ENCODE data around the gene LGMN. TPM values are rescaled to one million over a fixed set of nuclear protein-coding genes. Genes with fewer than 3 reads are reported as not detected.

The LGMN gene
- total and polyA plus RNA-seq, 2 donors (not counting 1 experiment from before 2014, with no cell fraction given), result 17.6 to 21.1 TPM

DNA sequence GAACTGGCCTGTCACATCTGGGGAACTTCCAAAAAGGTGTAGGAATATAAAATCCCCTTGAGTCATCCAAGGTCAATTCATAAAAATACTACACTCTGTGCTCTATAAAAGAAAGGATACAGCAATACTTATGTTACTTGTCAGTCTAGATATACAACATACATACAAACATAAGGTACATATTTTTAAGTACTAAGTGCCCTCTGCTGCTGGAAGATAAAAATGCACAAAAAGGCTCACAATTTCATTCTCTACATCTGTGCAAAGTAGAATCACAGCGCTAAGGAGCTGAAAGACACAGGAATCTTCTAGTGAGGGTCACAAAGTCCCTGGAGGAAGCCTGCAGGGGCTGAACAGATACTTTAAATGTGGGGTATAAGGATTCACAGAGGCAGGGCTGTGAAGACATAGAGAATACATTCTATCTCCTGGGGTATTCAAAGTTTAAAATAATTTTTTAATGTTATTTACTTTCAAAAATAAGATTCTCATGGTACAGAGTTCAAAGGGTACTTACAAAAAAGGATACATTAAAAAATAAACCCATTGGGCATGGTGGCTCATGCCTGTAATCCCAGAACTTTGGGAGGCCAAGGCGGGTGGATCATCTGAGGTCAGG is 35.5 kb upstream of the LGMN start:
- H3K27ac Mint-ChIP-seq, result no peak overlapping the region
- no CpG with 5 or more reads among the region's 2 CpGs for WGBS (ENCODE audit: insufficient coverage)

DNA sequence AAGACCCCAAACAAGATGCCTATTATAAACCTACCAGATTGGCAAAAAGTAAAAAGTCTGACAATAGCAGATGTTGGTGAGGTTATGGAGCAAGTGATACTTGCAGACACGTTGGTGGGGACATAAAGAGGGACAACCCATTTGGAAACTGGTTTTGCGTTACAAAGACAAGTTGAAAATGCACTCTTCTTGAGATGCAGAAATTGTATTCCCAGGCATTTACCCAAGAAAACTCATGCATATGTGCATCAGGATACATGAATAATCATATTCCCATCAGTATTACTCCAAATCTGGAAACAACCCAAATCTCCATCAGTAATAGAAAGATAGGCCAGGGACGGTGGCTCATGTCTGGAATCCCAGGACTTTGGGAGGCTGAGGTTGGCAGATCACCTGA is 32.9 kb upstream of the LGMN start:
- Histone ChIP-seq H3K4me1 (ENCODE audit: control insufficient read depth in 2 of 2, insufficient read depth in 2 of 2, low read length in 2 of 2) (peaks cover 7 to 14% of the 10 kb centered on the region in 2 donors), H2AFZ (ENCODE audit: insufficient read depth, low read depth, low read length, poor library complexity, severe bottlenecking) (no peak overlapping the region), H3K9ac (ENCODE audit: low read length) (no peak overlapping the region), H3K36me3 (replicated peaks in 1 of 2; ENCODE audit: control extremely low read depth in 1 of 2, control insufficient read depth in 1 of 2, extremely low read depth in 1 of 2, insufficient read depth in 2 of 2, low read length in 1 of 2) (no peaks in the 10 kb centered on the region), H4K20me1 (ENCODE audit: control insufficient read depth, insufficient read depth, low read length, poor library complexity, severe bottlenecking) (no peaks in the 10 kb centered on the region), H3K4me3 (ENCODE audit: control extremely low read depth in 1 of 5, extremely low read depth in 1 of 5, insufficient read depth in 1 of 5, low read depth in 2 of 5, low read length in 4 of 5) (no peak overlapping the region), H3K9me3 (ENCODE audit: control extremely low read depth in 1 of 3, control insufficient read depth in 2 of 3, insufficient read depth in 1 of 3, low read length in 2 of 3) (no peaks in the 10 kb centered on the region), H3K79me2 (ENCODE audit: control insufficient read depth, insufficient read depth, low read length) (no peaks in the 10 kb centered on the region), H3K27me3 (replicated peaks in 1 of 4; ENCODE audit: control extremely low read depth in 1 of 4, control insufficient read depth in 3 of 4, insufficient read depth in 4 of 4, low read length in 3 of 4) (no peaks in the 10 kb centered on the region), H3K4me2 (replicated peaks; ENCODE audit: low read depth, low read length, poor library complexity, severe bottlenecking) (no peak overlapping the region), H3K27ac (ENCODE audit: low read length in 2 of 2) (no peak overlapping the region)
- TF ChIP-seq, protein P1, sequence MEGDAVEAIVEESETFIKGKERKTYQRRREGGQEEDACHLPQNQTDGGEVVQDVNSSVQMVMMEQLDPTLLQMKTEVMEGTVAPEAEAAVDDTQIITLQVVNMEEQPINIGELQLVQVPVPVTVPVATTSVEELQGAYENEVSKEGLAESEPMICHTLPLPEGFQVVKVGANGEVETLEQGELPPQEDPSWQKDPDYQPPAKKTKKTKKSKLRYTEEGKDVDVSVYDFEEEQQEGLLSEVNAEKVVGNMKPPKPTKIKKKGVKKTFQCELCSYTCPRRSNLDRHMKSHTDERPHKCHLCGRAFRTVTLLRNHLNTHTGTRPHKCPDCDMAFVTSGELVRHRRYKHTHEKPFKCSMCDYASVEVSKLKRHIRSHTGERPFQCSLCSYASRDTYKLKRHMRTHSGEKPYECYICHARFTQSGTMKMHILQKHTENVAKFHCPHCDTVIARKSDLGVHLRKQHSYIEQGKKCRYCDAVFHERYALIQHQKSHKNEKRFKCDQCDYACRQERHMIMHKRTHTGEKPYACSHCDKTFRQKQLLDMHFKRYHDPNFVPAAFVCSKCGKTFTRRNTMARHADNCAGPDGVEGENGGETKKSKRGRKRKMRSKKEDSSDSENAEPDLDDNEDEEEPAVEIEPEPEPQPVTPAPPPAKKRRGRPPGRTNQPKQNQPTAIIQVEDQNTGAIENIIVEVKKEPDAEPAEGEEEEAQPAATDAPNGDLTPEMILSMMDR (IDR thresholded peaks at IDR 0.05), result no peak
- TF ChIP-seq EZH2 (IDR thresholded peaks at IDR 0.05; ENCODE audit: borderline replicate concordance, insufficient read depth, low read depth, low read length, poor library complexity, severe bottlenecking), result no peak
- Mint-ChIP-seq H3K27ac (no peak overlapping the region), H3K27me3 (no peaks in the 10 kb centered on the region), H3K4me3 (no peak overlapping the region), H3K4me1 (peaks cover 33% of the 10 kb centered on the region), H3K9me3 (ENCODE audit: insufficient read depth) (no peaks in the 10 kb centered on the region)
- POLR2A ChIA-PET, result interaction anchor here (0.6 kb wide), 1 partner anchor 35 kb away, joined by 7 read pairs; no protein-coding TSS in a partner anchor
- 100% methylated on average over 2 of the region's 3 CpGs for WGBS (ENCODE audit: insufficient coverage)
- CTCF ChIA-PET, result interaction anchor here (1.0 to 15.2 kb wide), 9 partner anchors 9 to 99 kb away, joined by 3 to 337 read pairs (median 4); partner anchors contain the start of gene LGMN
- no peak for DNase-seq
- no peak for ATAC-seq (ENCODE audit: low read depth)
- intact Hi-C loops (cut with micrococcal nuclease), result loop anchor here (5.0 to 10.0 kb wide), 3 partner anchors 34 to 227 kb away; partner anchors contain the start of gene LGMN

More for the DNA sequence above, 35.5 kb upstream of the LGMN start:
- intact Hi-C loops (cut with micrococcal nuclease), result loop anchor here (1.0 to 10.0 kb wide), 5 partner anchors 37 to 229 kb away; partner anchors contain the start of gene LGMN
- Mint-ChIP-seq H3K27me3 (no peaks in the 10 kb centered on the region), H3K4me3 (no peak overlapping the region), H3K4me1 (peaks cover 15% of the 10 kb centered on the region), H3K9me3 (ENCODE audit: insufficient read depth) (no peaks in the 10 kb centered on the region)
- ChIA-PET CTCF (interaction anchor here (0.5 to 15.2 kb wide), 21 partner anchors 9 to 624 kb away, joined by 3 to 337 read pairs (median 6); partner anchors contain the start of genes GOLGA5 and LGMN), POLR2A (no interaction called here)
- TF ChIP-seq EZH2 (IDR thresholded peaks at IDR 0.05; ENCODE audit: borderline replicate concordance, insufficient read depth, low read depth, low read length, poor library complexity, severe bottlenecking), result no peak
- TF ChIP-seq, protein P1 (IDR thresholded peaks at IDR 0.05), result peak; percentile 83
- no peak overlapping the region for H2AFZ ChIP-seq (ENCODE audit: insufficient read depth, low read depth, low read length, poor library complexity, severe bottlenecking)
- no peaks in the 10 kb centered on the region for H3K36me3 ChIP-seq (replicated peaks in 1 of 2; ENCODE audit: control extremely low read depth in 1 of 2, control insufficient read depth in 1 of 2, extremely low read depth in 1 of 2, insufficient read depth in 2 of 2, low read length in 1 of 2)
- H3K4me2 ChIP-seq (replicated peaks; ENCODE audit: low read depth, low read length, poor library complexity, severe bottlenecking), result no peak overlapping the region
- peak; percentile 80 for DNase-seq
- H3K4me3 ChIP-seq (ENCODE audit: control extremely low read depth in 1 of 5, extremely low read depth in 1 of 5, insufficient read depth in 1 of 5, low read depth in 2 of 5, low read length in 4 of 5), result no peak overlapping the region
- no peaks in the 10 kb centered on the region for H3K27me3 ChIP-seq (replicated peaks in 1 of 4; ENCODE audit: control extremely low read depth in 1 of 4, control insufficient read depth in 3 of 4, insufficient read depth in 4 of 4, low read length in 3 of 4)
- H3K9me3 ChIP-seq (ENCODE audit: control extremely low read depth in 1 of 3, control insufficient read depth in 2 of 3, insufficient read depth in 1 of 3, low read length in 2 of 3), result peaks cover 0 to 7% (median 0%) of the 10 kb centered on the region in 3 donors
- H4K20me1 ChIP-seq (ENCODE audit: control insufficient read depth, insufficient read depth, low read length, poor library complexity, severe bottlenecking), result no peaks in the 10 kb centered on the region
- H3K27ac ChIP-seq (ENCODE audit: low read length in 2 of 2), result no peak overlapping the region
- H3K4me1 ChIP-seq (ENCODE audit: control insufficient read depth in 2 of 2, insufficient read depth in 2 of 2, low read length in 2 of 2), result peaks cover 3 to 6% of the 10 kb centered on the region in 2 donors
- no peak overlapping the region for H3K9ac ChIP-seq (ENCODE audit: low read length)
- ATAC-seq (ENCODE audit: low read depth), result peak; percentile 77
- no peaks in the 10 kb centered on the region for H3K79me2 ChIP-seq (ENCODE audit: control insufficient read depth, insufficient read depth, low read length)

All from B cell (primary cell).